Tibial nerve (tissue), 4 donors: ENCODE data around the gene CLMN. TPM values are rescaled to one million over a fixed set of nuclear protein-coding genes. Genes with fewer than 3 reads are reported as not detected.
A peak's percentile ranks its signal among the peaks of the same experiment; 100 is the strongest.

Experiments used
- DNase-seq, 2 donors: peaks; one replicate each; pipeline ENCODE4 v3.0.0-alpha.2; 2019; ENCODE audit warnings: low spot score in 2 of 2
- H3K27ac ChIP-seq, 4 donors: fragments of 200-600 bp; sonication (generic) in 3 of 4; one replicate each; pipeline ENCODE4 v1.5.1; 2017 to 2019; ENCODE audit warnings: mild to moderate bottlenecking in 1 of 4
- H3K27me3 ChIP-seq, 2 donors: fragments of 200-600 bp; sonication (generic) in 1 of 2; one replicate each; pipeline versions ENCODE4 v1.5.1 to v1.6.0; 2017 to 2019
- H3K36me3 ChIP-seq, 3 donors: fragments of 200-600 bp; sonication (generic); one replicate each; pipeline ENCODE4 v1.5.1; 2018 to 2019
- H3K4me1 ChIP-seq, 4 donors: fragments of 200-600 bp; sonication (generic) in 3 of 4; one replicate each; pipeline ENCODE4 v1.5.1; 2017 to 2019
- H3K4me3 ChIP-seq, 4 donors: fragments of 200-600 bp; sonication (generic) in 3 of 4; one replicate each; pipeline ENCODE4 v1.5.1; 2017 to 2019; ENCODE audit warnings: mild to moderate bottlenecking in 1 of 4, moderate library complexity in 1 of 4
- H3K9me3 ChIP-seq, 4 donors: fragments of 200-600 bp; sonication (generic) in 3 of 4; one replicate each; pipeline ENCODE4 v1.5.1; 2017 to 2019
- CTCF ChIP-seq, 5 experiments: fragments of 200-600 bp in 3 of 5; fragments of 450-650 bp in 2 of 5; sonication (generic) in 3 of 5; IDR thresholded peaks; one replicate each; pipeline ENCODE4 v1.5.1; 2016 to 2019; ENCODE audit warnings: antibody characterized with exemption in 5 of 5, mild to moderate bottlenecking in 3 of 5, moderate library complexity in 2 of 5
- EP300 ChIP-seq, 2 donors: sonication (generic); formaldehyde crosslinking; IDR thresholded peaks; one replicate each; pipeline ENCODE4 v1.6.1; 2017; ENCODE audit warnings: antibody characterized with exemption in 2 of 2, mild to moderate bottlenecking in 1 of 2
- POLR2A ChIP-seq, 2 donors: fragments of 450-650 bp; IDR thresholded peaks; one replicate each; pipeline ENCODE4 v1.6.1; 2017; ENCODE audit warnings: antibody characterized with exemption in 2 of 2, mild to moderate bottlenecking in 2 of 2, moderate library complexity in 2 of 2
- WGBS, 2 donors: methylation state at CpG; one replicate each; pipeline ENCODE4 v1.1.5; 2018; 5-methylcytosine and 5-hydroxymethylcytosine counted together
- total RNA-seq, 4 donors: library from RNA; depleted of rRNA; stranded (reverse); fragments of >200 nt; gene quantifications; one replicate each; pipeline ENCODE4 v1.1.0, GENCODE V29; 2016

Gene CLMN
- total RNA-seq, 4 donors from 2014 or later = 31.2 to 49.8 (median 40.9) TPM

GRCh38 chr14:95361373-95362137, 41.8 kb upstream of the CLMN start:
- DNase-seq = no peak
- Histone ChIP-seq H3K4me1 (peaks cover 0 to 63% (median 25%) of the 10 kb centered on the region in 4 donors), H3K27ac (peak overlapping the region; percentile 50 to 87 (median 75)), H3K4me3 (peak overlapping the region in 1 of 4 donors; percentile 12), H3K9me3 (no peaks in the 10 kb centered on the region), H3K27me3 (no peaks in the 10 kb centered on the region), H3K36me3 (no peaks in the 10 kb centered on the region)
- TF ChIP-seq CTCF (IDR thresholded peaks at IDR 0.05) (peak; percentile 20 to 58 (median 46)), POLR2A (IDR thresholded peaks at IDR 0.05) (no peak), EP300 (IDR thresholded peaks at IDR 0.05) (no peak)
- WGBS, 2 donors = 43 to 45% methylated on average over 19 of the region's 19 CpGs

- TF ChIP-seq POLR2A (IDR thresholded peaks at IDR 0.05) (no peak), EP300 (IDR thresholded peaks at IDR 0.05) (no peak), CTCF (IDR thresholded peaks at IDR 0.05) (no peak)
- WGBS, 2 donors = 78 to 79% methylated on average over 9 of the region's 9 CpGs
- H3K27ac ChIP-seq = peak overlapping the region; percentile 50 to 87 (median 75)
- no peaks in the 10 kb centered on the region for H3K9me3 ChIP-seq
- no peak for DNase-seq
- H3K4me3 ChIP-seq = no peak overlapping the region
- no peaks in the 10 kb centered on the region for H3K27me3 ChIP-seq
- H3K4me1 ChIP-seq = peaks cover 0 to 61% (median 24%) of the 10 kb centered on the region in 4 donors
- no peaks in the 10 kb centered on the region for H3K36me3 ChIP-seq
Measured at GRCh38 chr14:95360828-95361227, 41.1 kb upstream of the CLMN start.

- Histone ChIP-seq H3K27me3 (no peaks in the 10 kb centered on the region), H3K9me3 (peaks cover 0 to 6% (median 1%) of the 10 kb centered on the region in 4 donors), H3K4me1 (peaks cover 0 to 55% (median 23%) of the 10 kb centered on the region in 4 donors), H3K4me3 (no peak overlapping the region), H3K36me3 (no peaks in the 10 kb centered on the region), H3K27ac (peak overlapping the region; percentile 50 to 87 (median 75))
- WGBS, 2 donors = 15 to 31% methylated on average over 23 to 26 of the region's 47 CpGs
- DNase-seq = peak in 1 of 2 donors; percentile 36
- TF ChIP-seq EP300 (IDR thresholded peaks at IDR 0.05) (peak in 1 of 2 donors; percentile 75), POLR2A (IDR thresholded peaks at IDR 0.05) (no peak), CTCF (IDR thresholded peaks at IDR 0.05) (peak in 3 of 5 experiments; percentile 14 to 52 (median 16))
Measured at GRCh38 chr14:95359994-95360826, 40.5 kb upstream of the CLMN start.

- H3K36me3 ChIP-seq = no peaks in the 10 kb centered on the region
- peaks cover 0 to 25% (median 4%) of the 10 kb centered on the region in 4 donors for H3K9me3 ChIP-seq
- WGBS, 2 donors = 74 to 83% methylated on average over 13 to 14 of the region's 14 CpGs
- H3K4me1 ChIP-seq = peaks cover 0 to 16% (median 9%) of the 10 kb centered on the region in 4 donors
- no peaks in the 10 kb centered on the region for H3K27me3 ChIP-seq
- no peak overlapping the region for H3K4me3 ChIP-seq
- no peak for DNase-seq
- no peak overlapping the region for H3K27ac ChIP-seq
- no peak for TF ChIP-seq POLR2A (IDR thresholded peaks at IDR 0.05)
- no peak for TF ChIP-seq CTCF (IDR thresholded peaks at IDR 0.05)
- TF ChIP-seq EP300 (IDR thresholded peaks at IDR 0.05) = no peak
Measured at GRCh38 chr14:95356245-95356869, 36.6 kb upstream of the CLMN start.
